H9 (cell line): ENCODE results near the gene LIPA. TPM values are rescaled to one million over a fixed set of nuclear protein-coding genes. Genes with fewer than 3 reads are reported as not detected.

Experiments used
- DNase-seq: peaks from one replicate; pipeline ENCODE4 v3.0.0-alpha.2; 2017
- H2AFZ ChIP-seq: one replicate; pipeline ENCODE4 v1.6.1; 2013; ENCODE audit warnings: mild to moderate bottlenecking, low read length, control low read depth, moderate library complexity
- H2AK5ac ChIP-seq: 2 replicates; pipeline ENCODE4 v1.6.1; 2013; ENCODE audit warnings: low read length, control low read depth, mixed read lengths; ENCODE audit not compliant: insufficient read length
- H2BK120ac ChIP-seq: one replicate; pipeline ENCODE4 v1.6.1; 2013; ENCODE audit warnings: low read depth, mild to moderate bottlenecking, low read length, control low read depth, inconsistent platforms; ENCODE audit not compliant: poor library complexity, severe bottlenecking
- H2BK12ac ChIP-seq: 2 replicates; pipeline ENCODE4 v1.6.1; 2013; ENCODE audit warnings: low read length, control low read depth, mixed read lengths, low read depth; ENCODE audit not compliant: insufficient read length
- H2BK15ac ChIP-seq: 2 replicates; pipeline ENCODE4 v1.6.1; 2013; ENCODE audit warnings: low read depth, low read length, control low read depth
- H2BK20ac ChIP-seq: one replicate; pipeline ENCODE4 v1.6.1; 2013; ENCODE audit warnings: low read depth, mild to moderate bottlenecking, low read length, control low read depth, inconsistent platforms; ENCODE audit not compliant: poor library complexity, severe bottlenecking
- H2BK5ac ChIP-seq: 2 replicates; pipeline ENCODE4 v1.6.1; 2013; ENCODE audit warnings: low read length, control low read depth, mixed read lengths; ENCODE audit not compliant: insufficient read length
- H3K14ac ChIP-seq: 2 replicates; pipeline ENCODE4 v1.6.1; 2013; ENCODE audit warnings: low read length, control low read depth; ENCODE audit not compliant: insufficient read depth
- H3K18ac ChIP-seq: 2 replicates; pipeline ENCODE4 v1.6.1; 2013; ENCODE audit warnings: low read depth, mild to moderate bottlenecking, mixed read lengths, low read length, control low read depth; ENCODE audit not compliant: insufficient read length
- H3K23ac ChIP-seq: 2 replicates; pipeline ENCODE4 v1.6.1; 2013; ENCODE audit warnings: low read length, control low read depth, mixed read lengths, low read depth; ENCODE audit not compliant: insufficient read length
- H3K23me2 ChIP-seq: 2 replicates; pipeline ENCODE4 v1.6.1; 2013; ENCODE audit warnings: low read depth, mild to moderate bottlenecking, mixed read lengths, low read length, control low read depth; ENCODE audit not compliant: insufficient read length, poor library complexity, severe bottlenecking
- H3K27ac ChIP-seq: 2 replicates; pipeline ENCODE4 v1.5.1; 2013; ENCODE audit warnings: low read length, control low read depth, mixed read lengths, low read depth; ENCODE audit not compliant: insufficient read length
- H3K27me3 ChIP-seq: 2 replicates; pipeline ENCODE4 v1.6.1; 2013; ENCODE audit warnings: low read length, control low read depth, inconsistent platforms; ENCODE audit not compliant: insufficient read depth
- H3K4ac ChIP-seq: 2 replicates; pipeline ENCODE4 v1.6.1; 2013; ENCODE audit warnings: low read depth, mild to moderate bottlenecking, control low read depth, inconsistent platforms, low read length, moderate library complexity
- H3K4me1 ChIP-seq: 2 replicates; pipeline ENCODE4 v1.6.1; 2013; ENCODE audit warnings: low read length, control low read depth, inconsistent platforms; ENCODE audit not compliant: insufficient read depth
- H3K4me2 ChIP-seq: 2 replicates; pipeline ENCODE4 v1.6.1; 2013; ENCODE audit warnings: low read length, control low read depth, mixed read lengths; ENCODE audit not compliant: insufficient read length, insufficient read depth
- H3K56ac ChIP-seq: 2 replicates; pipeline ENCODE4 v1.6.1; 2013; ENCODE audit warnings: low read depth, mild to moderate bottlenecking, mixed read lengths, low read length, control low read depth; ENCODE audit not compliant: insufficient read length
- H3K79me1 ChIP-seq: 2 replicates; pipeline ENCODE4 v1.6.1; 2013; ENCODE audit warnings: low read depth, mild to moderate bottlenecking, moderate library complexity, low read length, control low read depth, inconsistent platforms; ENCODE audit not compliant: insufficient read depth, poor library complexity, severe bottlenecking
- H3K79me2 ChIP-seq: 2 replicates; pipeline ENCODE4 v1.6.1; 2013; ENCODE audit warnings: low read length, control low read depth, inconsistent platforms; ENCODE audit not compliant: insufficient read depth
- H3K9ac ChIP-seq: 2 replicates; pipeline ENCODE4 v1.6.1; 2013; ENCODE audit warnings: low read length, control low read depth, mixed read lengths; ENCODE audit not compliant: insufficient read length; ENCODE audit errors: extremely low read depth
- H3K9me3 ChIP-seq: one replicate; pipeline ENCODE4 v1.6.1; 2013; ENCODE audit warnings: low read depth, low read length, inconsistent platforms; ENCODE audit not compliant: control insufficient read depth
- H3T11ph ChIP-seq: one replicate; pipeline ENCODE4 v1.6.1; 2013; ENCODE audit warnings: mild to moderate bottlenecking, low read length, control low read depth, inconsistent platforms
- H4K20me1 ChIP-seq: one replicate; pipeline ENCODE4 v1.6.1; 2013; ENCODE audit not compliant: control insufficient read depth, insufficient read length, insufficient read depth
- H4K5ac ChIP-seq: 2 replicates; pipeline ENCODE4 v1.6.1; 2013; ENCODE audit warnings: low read depth, mild to moderate bottlenecking, mixed read lengths, low read length, control low read depth; ENCODE audit not compliant: insufficient read length
- H4K8ac ChIP-seq: replicated peaks from 2 replicates; pipeline ENCODE4 v1.6.1; 2013; ENCODE audit warnings: low read length, control low read depth, mixed read lengths, low read depth; ENCODE audit not compliant: insufficient read length
- H4K91ac ChIP-seq: 2 replicates; pipeline ENCODE4 v1.6.1; 2013; ENCODE audit warnings: low read depth, mild to moderate bottlenecking, moderate library complexity, mixed read lengths, low read length, control low read depth; ENCODE audit not compliant: insufficient read length
- H3K27ac Mint-ChIP-seq, 3 experiments: 2 replicates in 2 of 3; 3 replicates in 1 of 3; pipeline ENCODE4 v1.8.0; 2020 to 2021; ENCODE audit warnings: mixed read lengths in 3 of 3, mild to moderate bottlenecking in 1 of 3, moderate library complexity in 1 of 3
- H3K27me3 Mint-ChIP-seq: 2 replicates; pipeline ENCODE4 v1.8.0; 2021; ENCODE audit warnings: low read depth, mild to moderate bottlenecking, moderate library complexity, mixed read lengths
- H3K36me3 Mint-ChIP-seq, 3 experiments: 2 replicates in 2 of 3; 3 replicates in 1 of 3; pipeline ENCODE4 v1.8.0; 2020 to 2021; ENCODE audit warnings: low read depth in 3 of 3, mixed read lengths in 3 of 3; ENCODE audit not compliant: insufficient read depth in 1 of 3
- H3K4me1 Mint-ChIP-seq, 2 experiments: 2 replicates each; pipeline ENCODE4 v1.8.0; 2020; ENCODE audit warnings: mixed read lengths in 2 of 2
- H3K4me3 Mint-ChIP-seq, 2 experiments: 2 replicates in 1 of 2; 3 replicates in 1 of 2; pipeline ENCODE4 v1.8.0; 2020 to 2021; ENCODE audit warnings: mild to moderate bottlenecking in 2 of 2, mixed read lengths in 2 of 2, moderate library complexity in 1 of 2
- H3K9me3 Mint-ChIP-seq, 2 experiments: 2 replicates in 1 of 2; 3 replicates in 1 of 2; pipeline ENCODE4 v1.8.0; 2020; ENCODE audit warnings: mild to moderate bottlenecking in 2 of 2, mixed read lengths in 2 of 2, moderate library complexity in 1 of 2
- WGBS: extraction: QIAGEN DNeasy Blood & Tissue Kit; methylation state at CpG from one replicate; pipeline ENCODE4 v1.1.7; 2013; ENCODE audit warnings: missing lambda C conversion rate, low lambda C conversion rate, mixed read lengths; ENCODE audit not compliant: insufficient read length; ENCODE audit errors: extremely low coverage; 5-methylcytosine and 5-hydroxymethylcytosine counted together
- total RNA-seq: library from RNA; stranded (reverse); gene quantifications from 2 replicates; pipeline ENCODE4 v1.2.1, GENCODE V29; 2021
- TF ChIP-seq, protein P1 (sequence below): fragments of 200-600 bp; sonication (generic); conservative IDR thresholded peaks from 3 replicates; pipeline ENCODE4 v1.8.0; 2021; ENCODE audit warnings: antibody characterized with exemption, mild to moderate bottlenecking

LIPA gene
- total RNA-seq, 1 experiment from 2014 or later, result 20.9 TPM

DNA sequence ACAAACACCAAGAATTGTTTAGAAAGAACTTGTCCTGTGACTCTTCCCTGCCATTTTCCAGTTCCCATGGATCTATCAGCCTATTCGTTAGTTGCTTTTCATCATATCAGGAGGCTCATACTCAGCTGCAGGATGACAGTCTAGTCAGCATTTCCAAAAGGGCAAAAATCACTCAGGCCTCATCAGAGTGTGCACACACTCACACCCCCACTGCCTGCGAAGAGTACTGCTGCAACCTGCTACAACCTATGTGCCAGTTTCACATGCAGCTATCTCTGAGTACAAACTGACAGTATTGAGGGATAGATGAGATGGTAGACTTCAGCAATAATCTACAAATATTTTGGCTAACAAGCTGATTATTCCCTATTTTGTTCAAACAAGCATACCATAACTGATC, 68.7 kb downstream of the LIPA start:
- Histone ChIP-seq H2AFZ (no peak overlapping the region), H3K56ac (no peak overlapping the region), H3K4ac (no peak overlapping the region), H3K27ac (no peak overlapping the region), H3K79me1 (no peaks in the 10 kb centered on the region), H3K23ac (no peak overlapping the region), H4K20me1 (no peaks in the 10 kb centered on the region), H2BK20ac (no peak overlapping the region), H3K18ac (no peak overlapping the region), H2BK120ac (no peak overlapping the region), H3K4me2 (no peak overlapping the region), H4K8ac (no peak overlapping the region), H3K27me3 (no peaks in the 10 kb centered on the region), H2BK5ac (no peak overlapping the region), H3K4me1 (peaks cover 2% of the 10 kb centered on the region; the same call in 1 of the 2 replicates), H3K23me2 (no peaks in the 10 kb centered on the region), H3K9me3 (no peaks in the 10 kb centered on the region), H3T11ph (no peak overlapping the region), H3K14ac (no peak overlapping the region), H3K79me2 (no peaks in the 10 kb centered on the region), H2BK12ac (no peak overlapping the region), H2AK5ac (no peak overlapping the region), H3K9ac (no peak overlapping the region), H4K5ac (no peak overlapping the region), H4K91ac (no peak overlapping the region), H2BK15ac (no peak overlapping the region)
- Mint-ChIP-seq H3K9me3 (no peaks in the 10 kb centered on the region; a peak in 1 of 5 replicates), H3K27ac (no peak overlapping the region), H3K36me3 (no peaks in the 10 kb centered on the region), H3K27me3 (no peaks in the 10 kb centered on the region), H3K4me3 (no peak overlapping the region), H3K4me1 (peaks cover 4 to 6% of the 10 kb centered on the region in 2 experiments; a peak in 2 of 4 replicates)
- WGBS, result no CpG with 5 or more reads among the region's 2 CpGs
- no peak for DNase-seq
- TF ChIP-seq, protein P1, sequence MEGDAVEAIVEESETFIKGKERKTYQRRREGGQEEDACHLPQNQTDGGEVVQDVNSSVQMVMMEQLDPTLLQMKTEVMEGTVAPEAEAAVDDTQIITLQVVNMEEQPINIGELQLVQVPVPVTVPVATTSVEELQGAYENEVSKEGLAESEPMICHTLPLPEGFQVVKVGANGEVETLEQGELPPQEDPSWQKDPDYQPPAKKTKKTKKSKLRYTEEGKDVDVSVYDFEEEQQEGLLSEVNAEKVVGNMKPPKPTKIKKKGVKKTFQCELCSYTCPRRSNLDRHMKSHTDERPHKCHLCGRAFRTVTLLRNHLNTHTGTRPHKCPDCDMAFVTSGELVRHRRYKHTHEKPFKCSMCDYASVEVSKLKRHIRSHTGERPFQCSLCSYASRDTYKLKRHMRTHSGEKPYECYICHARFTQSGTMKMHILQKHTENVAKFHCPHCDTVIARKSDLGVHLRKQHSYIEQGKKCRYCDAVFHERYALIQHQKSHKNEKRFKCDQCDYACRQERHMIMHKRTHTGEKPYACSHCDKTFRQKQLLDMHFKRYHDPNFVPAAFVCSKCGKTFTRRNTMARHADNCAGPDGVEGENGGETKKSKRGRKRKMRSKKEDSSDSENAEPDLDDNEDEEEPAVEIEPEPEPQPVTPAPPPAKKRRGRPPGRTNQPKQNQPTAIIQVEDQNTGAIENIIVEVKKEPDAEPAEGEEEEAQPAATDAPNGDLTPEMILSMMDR, result no peak
